Right lobe of liver (tissue), 6 donors: Measurements from ENCODE around the gene MACROD2. TPM values are rescaled to one million over a fixed set of nuclear protein-coding genes. Genes with fewer than 3 reads are reported as not detected.

Experiments
- ATAC-seq, 4 donors: fragments of 200-7000 bp; cut with Tn5 transposase; one replicate each; pipeline ENCODE4 v1.9.1; 2020; ENCODE audit warnings: mild to moderate bottlenecking in 4 of 4, moderate library complexity in 4 of 4
- DNase-seq, 3 donors: peaks; one replicate each; pipeline ENCODE4 v3.0.0-alpha.2; 2020
- H3K27ac ChIP-seq, 3 donors: fragments of 200-600 bp; one replicate each; pipeline ENCODE4 v1.8.0; 2022
- H3K27me3 ChIP-seq, 2 donors: fragments of 200-600 bp; one replicate each; pipeline ENCODE4 v1.8.0; 2022
- H3K36me3 ChIP-seq, 4 donors: fragments of 200-600 bp; sonication (generic) in 1 of 4; one replicate each; pipeline versions ENCODE4 v1.5.1 to v1.8.0; 2017 to 2022; ENCODE audit warnings: control low read depth in 1 of 4
- H3K4me1 ChIP-seq, 4 donors: fragments of 200-600 bp; sonication (generic) in 1 of 4; one replicate each; pipeline versions ENCODE4 v1.5.1 to v1.8.0; 2017 to 2022; ENCODE audit warnings: control low read depth in 1 of 4
- H3K4me3 ChIP-seq, 3 donors: fragments of 200-600 bp; one replicate each; pipeline ENCODE4 v1.8.0; 2022
- H3K9me3 ChIP-seq, 4 donors: fragments of 200-600 bp; sonication (generic) in 1 of 4; one replicate each; pipeline versions ENCODE4 v1.5.1 to v1.8.0; 2017 to 2022; ENCODE audit warnings: control low read depth in 1 of 4
- CTCF ChIP-seq, 4 donors: fragments of 200-600 bp in 3 of 4; fragments of 450-650 bp in 1 of 4; IDR thresholded peaks; one replicate each; pipeline versions ENCODE4 v1.5.1 to v1.8.0; 2016 to 2022; ENCODE audit warnings: antibody characterized with exemption in 4 of 4, mild to moderate bottlenecking in 2 of 4
- POLR2A ChIP-seq: fragments of 450-650 bp; IDR thresholded peaks from one replicate; pipeline ENCODE4 v1.6.1; 2017; ENCODE audit warnings: antibody characterized with exemption, mild to moderate bottlenecking
- WGBS: methylation state at CpG from one replicate; pipeline ENCODE4 v1.1.6; 2018; ENCODE audit warnings: low coverage, low lambda C conversion rate; ENCODE audit not compliant: insufficient coverage; ENCODE audit errors: missing lambda C conversion rate; 5-methylcytosine and 5-hydroxymethylcytosine counted together
- intact Hi-C, 2 donors: fragments of 100-400 bp; cut with DNase I; formaldehyde crosslinking; loops; one replicate each; pipeline versions ENCODE4 v1.11.2 to v1.14.1; 2022
- total RNA-seq, 6 experiments: library from RNA; depleted of rRNA in 2 of 6; stranded (reverse); fragments of >200 nt in 2 of 6; fragmentation: NEBNext Ultra II Directional in 3 of 6; extraction: Animal tissue kit (Norgen Biotek cat#: 25700) in 3 of 6; gene quantifications; one replicate each; pipeline versions ENCODE4 v1.1.0 to v1.2.4, GENCODE V29; 2016 to 2023
- donor health status: DM: no; HTN: yes; CAD: no.
- donor health status: DM: no; HTN: no; CAD: no.
- donor health status: DM: no; HTN: no; CAD: no.
- donor health status: DM: no; HTN: yes; CAD: no.
- donor health status: DM: no; HTN: yes; CAD: no.

The MACROD2 gene
- total RNA-seq, 6 experiments from 2014 or later: 1.2 to 5.5 (median 3.3) TPM

DNA sequence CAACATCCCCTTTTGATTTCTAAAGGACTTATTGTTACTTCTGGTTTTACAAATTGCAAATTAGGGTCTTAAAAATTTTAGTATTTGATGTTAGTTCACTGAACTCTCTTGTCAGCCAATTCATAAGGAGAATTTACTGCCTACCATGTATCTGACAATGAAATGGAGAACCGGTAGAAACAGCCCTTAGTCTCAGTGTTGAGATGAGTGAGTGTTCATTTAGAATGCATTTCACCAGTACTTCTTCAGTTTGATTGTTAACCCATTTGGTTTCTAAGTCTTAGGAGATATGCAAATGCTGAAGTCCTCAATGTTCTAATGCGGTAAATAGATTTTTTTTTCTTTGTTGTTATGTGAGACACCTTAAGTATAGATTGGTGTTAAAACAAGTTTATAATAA, 958.4 kb downstream of the MACROD2 start:
- H3K4me1 ChIP-seq: peaks cover 0 to 7% (median 0%) of the 10 kb centered on the region in 4 donors
- ATAC-seq (no peak), DNase-seq (no peak)
- no peaks in the 10 kb centered on the region for H3K27me3 ChIP-seq
- no peaks in the 10 kb centered on the region for H3K36me3 ChIP-seq
- H3K27ac ChIP-seq: no peak overlapping the region
- TF ChIP-seq POLR2A: no peak
- H3K9me3 ChIP-seq: no peaks in the 10 kb centered on the region
- intact Hi-C loops: no loop called here
- 91% methylated on average over 2 of the region's 2 CpGs for WGBS
- no peak overlapping the region for H3K4me3 ChIP-seq

DNA sequence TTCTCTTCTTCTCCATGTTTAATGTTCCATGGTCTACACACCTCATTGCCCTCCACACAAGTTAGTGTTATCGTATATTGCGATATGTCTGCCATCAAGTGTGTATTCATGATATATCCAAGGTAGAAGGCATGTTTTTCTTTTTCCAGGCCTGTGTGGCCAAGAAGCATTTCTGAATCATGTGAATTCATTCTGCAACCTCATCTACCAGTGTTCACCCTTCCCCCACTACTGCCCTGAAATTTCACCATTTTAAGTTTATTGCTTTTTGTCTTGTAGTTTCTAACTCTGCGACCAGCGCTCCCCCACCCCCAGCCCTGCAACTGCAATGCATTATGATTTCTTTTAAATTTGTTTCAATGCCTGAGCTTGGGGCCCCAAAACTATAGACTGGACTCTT, 960.1 kb downstream of the MACROD2 start:
- Histone ChIP-seq H3K27me3 (no peaks in the 10 kb centered on the region), H3K9me3 (no peaks in the 10 kb centered on the region), H3K4me3 (no peak overlapping the region), H3K4me1 (peaks cover 0 to 7% (median 0%) of the 10 kb centered on the region in 4 donors), H3K27ac (peak overlapping the region in 1 of 3 donors; percentile 38), H3K36me3 (no peaks in the 10 kb centered on the region)
- 83% methylated on average over 4 of the region's 4 CpGs for WGBS
- ATAC-seq (peak in 1 of 4 donors; percentile 8), DNase-seq (no peak)
- no peak for TF ChIP-seq CTCF (IDR thresholded peaks at IDR 0.05)
- TF ChIP-seq POLR2A: no peak
- intact Hi-C loops: no loop called here

- ATAC-seq: peak; percentile 55 to 82 (median 76)
Observed at GRCh38 chr20:14956026-14956425, 960.7 kb downstream of the MACROD2 start.

GRCh38 chr20:14956538-14956937, 961.2 kb downstream of the MACROD2 start:
- peak overlapping the region in 1 of 3 donors; percentile 48 for H3K27ac ChIP-seq
- no peaks in the 10 kb centered on the region for H3K9me3 ChIP-seq
- ATAC-seq: no peak
- no peaks in the 10 kb centered on the region for H3K27me3 ChIP-seq
- H3K36me3 ChIP-seq: no peaks in the 10 kb centered on the region
- intact Hi-C loops: no loop called here
- no peak for DNase-seq
- 82% methylated on average over 5 of the region's 5 CpGs for WGBS
- no peak overlapping the region for H3K4me3 ChIP-seq
- peaks cover 0 to 7% (median 0%) of the 10 kb centered on the region in 4 donors for H3K4me1 ChIP-seq
- TF ChIP-seq POLR2A: no peak
- TF ChIP-seq CTCF (IDR thresholded peaks at IDR 0.05): no peak

More at GRCh38 chr20:14956026-14956425, 960.7 kb downstream of the MACROD2 start:
- Histone ChIP-seq H3K27ac (peak overlapping the region in 1 of 3 donors; percentile 48), H3K4me1 (peaks cover 0 to 7% (median 0%) of the 10 kb centered on the region in 4 donors), H3K27me3 (no peaks in the 10 kb centered on the region), H3K9me3 (no peaks in the 10 kb centered on the region), H3K4me3 (no peak overlapping the region), H3K36me3 (no peaks in the 10 kb centered on the region)
- TF ChIP-seq CTCF (IDR thresholded peaks at IDR 0.05) (no peak), POLR2A (no peak)
- no peak for DNase-seq
- intact Hi-C loops: no loop called here
- 42% methylated on average over 3 of the region's 3 CpGs for WGBS

DNA sequence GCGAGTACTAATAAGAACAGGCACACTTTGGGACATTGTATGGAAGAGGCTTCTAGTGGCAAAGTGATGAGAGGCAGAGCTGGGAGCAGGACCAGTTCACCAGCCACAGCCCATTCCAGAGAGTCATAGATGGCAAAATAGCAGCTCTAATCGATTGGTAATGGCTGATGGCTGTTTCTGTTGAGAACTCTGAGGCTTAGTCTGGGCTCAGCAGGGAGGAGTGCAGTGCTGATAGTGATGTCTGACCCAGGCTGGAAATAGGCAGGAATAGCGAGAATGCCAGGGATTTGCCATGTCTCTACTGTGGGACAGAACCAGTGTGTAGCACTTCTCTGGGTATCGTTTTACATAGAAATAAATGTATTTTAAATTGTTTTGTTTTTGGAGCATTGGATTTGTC, 962.1 kb downstream of the MACROD2 start:
- Histone ChIP-seq H3K36me3 (no peaks in the 10 kb centered on the region), H3K27me3 (no peaks in the 10 kb centered on the region), H3K27ac (no peak overlapping the region), H3K4me3 (no peak overlapping the region), H3K4me1 (peaks cover 0 to 7% (median 0%) of the 10 kb centered on the region in 4 donors), H3K9me3 (no peaks in the 10 kb centered on the region)
- TF ChIP-seq CTCF (IDR thresholded peaks at IDR 0.05): no peak
- no peak for TF ChIP-seq POLR2A
- WGBS: 90% methylated on average over 3 of the region's 4 CpGs
- no peak for ATAC-seq
- no peak for DNase-seq
- intact Hi-C loops: no loop called here
